Skeletal muscle cell (primary cell): ENCODE measurements around the gene HIVEP2.

ENCODE experiments used
- DNase-seq: peaks from one replicate; pipeline ENCODE4 v3.0.0-alpha.2; 2010; ENCODE audit warnings: low read depth
- H3K4me3 ChIP-seq: 2 replicates; pipeline ENCODE4 v1.5.1; 2011; ENCODE audit warnings: low read depth, mild to moderate bottlenecking, control low read depth, low read length, moderate library complexity

HIVEP2 gene

DNA sequence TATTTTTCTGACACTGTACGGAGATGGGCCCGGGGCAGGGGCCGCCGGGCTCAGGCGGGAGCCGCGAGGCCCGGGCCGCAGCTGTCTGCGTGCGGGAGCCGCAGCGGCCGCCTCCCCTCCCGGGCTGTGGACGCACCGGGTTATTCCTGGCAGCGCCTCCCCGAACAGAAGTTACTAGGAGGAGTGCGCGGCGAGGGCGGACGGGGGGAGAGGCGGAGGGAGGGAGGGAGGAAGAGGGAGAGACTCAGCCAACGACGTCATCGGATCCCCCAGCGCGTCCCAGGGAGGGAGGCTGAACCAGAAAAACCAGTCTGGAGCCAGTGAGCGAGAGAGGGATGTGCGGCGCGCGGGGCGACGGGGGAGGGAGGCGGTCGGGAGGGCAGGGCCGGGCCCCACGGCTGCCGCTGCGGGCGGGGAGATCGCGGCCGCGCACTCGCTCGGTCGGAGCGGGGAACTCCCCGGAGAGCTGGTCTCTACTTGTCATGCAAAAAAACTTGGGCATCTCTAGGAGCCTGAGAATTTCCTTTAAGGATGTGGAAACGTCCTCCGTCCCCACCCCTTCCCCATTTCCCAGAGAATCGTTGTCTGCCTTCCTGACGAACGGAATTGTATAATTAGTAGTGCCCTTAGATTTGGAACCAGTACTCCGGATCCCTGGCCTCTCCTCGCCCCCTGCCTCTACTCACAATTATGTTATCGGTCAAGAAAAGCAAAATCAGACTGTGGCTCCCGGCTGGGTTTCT lies 1.4 kb upstream of the HIVEP2 start:
- DNase-seq = peak; percentile 98

DNA sequence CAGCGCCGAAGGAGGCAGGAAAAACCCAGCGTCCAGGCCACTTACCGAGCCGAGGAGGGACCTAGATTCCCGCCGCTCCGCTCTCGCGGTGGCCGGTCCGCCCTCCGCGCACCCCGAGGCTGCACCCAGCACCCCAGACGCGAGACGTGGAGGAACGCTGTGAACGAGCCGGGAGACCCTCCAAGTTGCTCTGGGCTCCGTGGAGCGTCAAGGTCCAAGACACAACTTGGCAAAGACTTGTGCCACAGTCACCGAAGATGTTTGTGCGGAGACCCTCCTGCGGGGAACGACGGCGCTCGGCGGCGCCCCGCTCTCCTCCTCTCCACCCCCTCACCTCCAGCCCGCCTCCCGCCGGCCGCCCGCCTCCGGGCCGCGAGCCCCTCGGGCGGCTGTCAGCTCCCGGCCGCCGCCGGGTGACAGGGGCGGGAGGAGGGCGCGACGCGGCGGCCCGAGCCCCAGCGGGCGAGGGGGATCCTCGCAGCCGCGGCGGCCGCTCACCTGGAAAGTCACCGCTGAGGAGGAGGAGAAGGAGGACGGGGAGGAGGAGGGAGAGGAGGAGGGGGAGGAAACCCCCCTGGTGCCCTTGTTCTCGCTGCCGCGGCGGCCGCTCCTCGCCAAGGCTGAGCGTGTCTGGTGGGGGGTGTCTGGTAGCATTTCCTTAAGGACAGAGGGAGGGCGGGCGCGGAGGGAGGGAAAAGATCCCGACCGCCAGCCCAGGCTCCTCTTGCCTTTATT lies 637 bp upstream of the HIVEP2 start:
- H3K4me3 ChIP-seq = peak overlapping the region; percentile 92
- DNase-seq = no peak

More for the DNA sequence above, 1.4 kb upstream of the HIVEP2 start:
- peak overlapping the region; percentile 92 for H3K4me3 ChIP-seq

DNA sequence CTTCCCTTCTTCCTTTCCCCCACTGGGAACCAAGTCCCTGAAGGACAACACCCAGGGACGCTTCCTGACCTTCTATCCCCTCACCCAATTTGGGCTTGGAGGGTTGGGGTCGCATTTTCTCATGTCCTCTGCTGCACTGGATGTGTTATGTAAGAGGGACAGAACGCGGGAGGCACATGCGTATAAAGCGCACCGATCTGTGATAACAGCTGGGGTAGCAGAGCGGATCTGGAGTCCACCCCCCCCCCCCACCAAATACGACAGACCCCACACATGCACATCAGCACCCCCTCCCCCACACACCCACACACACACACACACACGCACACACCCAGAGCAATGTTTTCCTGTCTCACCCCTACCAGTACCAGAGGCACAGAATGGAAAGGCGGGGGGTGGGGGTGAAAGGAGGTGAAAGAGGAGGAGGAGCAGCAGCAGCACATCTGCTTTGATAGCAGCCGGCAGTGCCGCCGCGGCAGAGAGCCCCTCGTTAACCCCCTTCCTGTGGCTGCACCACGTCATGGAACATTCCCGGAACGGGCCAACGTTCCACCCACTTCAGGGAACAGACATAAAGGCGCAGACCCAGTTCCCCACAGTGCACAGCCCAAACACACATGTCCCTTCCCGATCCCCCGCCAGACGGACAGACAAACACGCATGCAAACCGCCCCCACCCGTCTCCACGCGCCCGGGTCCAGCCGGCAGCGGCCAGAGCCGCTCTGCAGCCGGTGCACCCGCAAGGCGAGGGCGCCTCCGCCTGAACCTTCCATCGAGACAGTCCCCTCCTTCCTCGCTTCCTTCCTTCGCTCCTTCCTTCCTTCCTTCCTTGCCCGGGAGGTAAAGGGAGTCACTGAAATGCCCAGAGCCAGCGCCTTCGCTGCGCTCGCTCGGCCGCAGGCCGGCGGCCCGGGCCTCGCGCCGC lies 590 bp downstream of the HIVEP2 start:
- DNase-seq = peak; percentile 87

DNA sequence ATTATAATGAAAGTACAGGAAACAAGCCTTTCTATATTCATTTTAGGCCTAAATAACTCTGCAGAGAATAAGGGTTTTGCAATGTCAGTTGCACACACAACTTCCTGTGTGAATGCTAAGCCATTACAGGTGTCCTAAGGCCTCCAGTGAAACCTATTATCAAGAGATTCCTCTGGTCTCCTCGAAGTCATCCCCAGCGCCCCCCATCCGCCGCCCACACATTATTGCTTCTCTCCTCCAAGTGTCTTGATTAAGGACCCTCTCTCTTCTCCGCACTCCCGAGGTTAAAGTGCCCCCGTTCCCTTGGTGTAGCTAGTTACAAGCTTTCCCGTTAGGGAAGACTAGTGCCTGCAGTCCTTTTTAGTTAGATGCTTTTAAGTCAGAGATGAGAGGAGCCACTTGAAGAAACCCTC lies 1.3 kb downstream of the HIVEP2 start:
- peak overlapping the region; percentile 92 for H3K4me3 ChIP-seq
- DNase-seq = no peak

More for the DNA sequence above, 590 bp downstream of the HIVEP2 start:
- peak overlapping the region; percentile 92 for H3K4me3 ChIP-seq

DNA sequence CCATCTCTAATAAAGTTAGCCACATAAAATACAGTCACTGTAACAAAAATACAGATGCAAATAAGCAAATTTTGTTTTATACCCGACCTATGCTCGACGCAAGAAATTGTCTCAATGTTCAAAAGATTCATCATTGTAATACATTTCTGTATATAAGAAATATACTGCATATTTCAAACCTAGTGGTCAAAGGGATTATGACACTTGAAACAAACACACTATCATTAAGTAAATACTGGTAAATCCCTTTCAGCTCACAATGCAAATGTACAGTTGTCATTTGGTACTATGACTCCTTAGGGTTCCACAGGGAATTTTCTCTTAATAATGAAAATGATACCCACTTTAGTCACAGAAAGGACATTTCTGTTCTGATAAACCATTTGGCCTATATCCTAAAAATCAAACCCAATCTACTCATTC lies 2.2 kb downstream of the HIVEP2 start:
- DNase-seq = no peak
- no peak overlapping the region for H3K4me3 ChIP-seq

DNA sequence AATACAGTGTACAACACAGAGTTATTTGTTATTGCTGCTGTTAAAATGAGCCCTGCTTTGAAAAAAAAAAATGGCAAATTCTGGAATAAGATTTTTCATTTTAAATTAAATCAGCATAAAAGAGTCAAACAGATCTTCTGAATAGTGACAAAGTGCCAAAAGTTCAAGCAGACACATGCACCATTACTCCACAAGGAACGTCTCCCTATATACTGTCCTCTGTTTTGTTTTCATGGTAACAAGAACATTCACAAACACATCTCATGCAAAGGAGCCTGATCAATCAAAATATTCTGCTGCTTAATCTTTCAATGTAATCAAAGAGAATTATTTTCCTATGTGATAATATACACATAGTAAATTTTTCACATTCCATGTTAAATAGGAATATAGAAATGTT lies 2.7 kb downstream of the HIVEP2 start:
- DNase-seq = no peak
- no peak overlapping the region for H3K4me3 ChIP-seq

DNA sequence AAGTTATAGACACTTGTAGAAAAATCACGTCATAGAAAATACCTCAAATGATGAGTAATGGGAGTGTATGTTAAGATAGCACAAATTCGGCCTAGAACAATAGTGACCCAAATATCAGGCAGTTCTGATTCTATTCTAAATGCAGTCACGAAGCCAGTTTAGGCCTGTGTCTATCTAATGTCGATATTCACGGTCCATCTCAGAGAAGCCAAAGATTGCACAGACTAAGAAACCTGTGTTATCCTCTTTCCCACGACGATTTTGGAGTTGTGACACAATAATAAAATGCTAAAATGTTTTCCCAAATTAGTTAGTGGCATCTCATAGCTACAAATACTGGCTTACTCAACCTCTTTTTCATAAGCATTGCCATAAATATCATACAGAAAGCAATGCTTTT lies 4.0 kb downstream of the HIVEP2 start:
- H3K4me3 ChIP-seq = no peak overlapping the region
- no peak for DNase-seq

DNA sequence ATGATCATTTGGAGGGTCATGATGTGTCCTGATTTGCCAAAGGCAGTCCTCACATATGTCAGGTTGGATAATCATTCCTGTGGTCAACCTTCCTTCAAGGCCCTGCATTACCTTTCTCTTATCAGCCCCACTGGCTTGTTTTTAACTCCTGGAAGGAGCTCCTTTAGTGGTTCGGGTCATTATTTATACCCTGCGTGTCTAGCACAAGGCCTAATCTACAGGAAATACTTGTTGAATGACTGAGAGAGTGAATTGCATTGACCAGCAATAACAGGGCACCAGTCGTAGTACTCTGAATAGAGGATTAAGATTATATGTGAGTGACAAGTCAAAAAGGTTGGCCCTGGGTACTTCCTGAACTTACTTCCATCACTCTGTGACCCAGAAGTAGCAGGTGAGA lies 4.5 kb downstream of the HIVEP2 start:
- no peak overlapping the region for H3K4me3 ChIP-seq
- no peak for DNase-seq

DNA sequence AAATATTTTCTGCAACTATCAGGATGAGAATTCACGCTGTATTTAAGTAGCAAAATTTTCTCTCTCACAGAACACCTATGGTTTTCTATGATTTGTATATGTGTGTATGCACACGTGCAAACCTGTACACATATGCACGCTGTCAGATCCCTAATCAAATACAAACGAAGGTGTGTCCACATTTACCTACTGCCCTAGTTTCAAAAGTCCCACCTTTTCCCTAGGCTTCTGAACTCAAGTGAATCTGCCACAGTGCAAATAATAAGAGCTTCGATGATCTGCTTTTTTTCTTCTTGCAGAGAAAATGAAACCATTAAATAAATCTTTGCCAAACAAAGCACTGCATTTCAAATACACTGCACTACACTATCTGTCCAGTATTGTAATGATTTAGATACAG lies 6.5 kb downstream of the HIVEP2 start:
- H3K4me3 ChIP-seq = no peak overlapping the region
- DNase-seq = no peak

DNA sequence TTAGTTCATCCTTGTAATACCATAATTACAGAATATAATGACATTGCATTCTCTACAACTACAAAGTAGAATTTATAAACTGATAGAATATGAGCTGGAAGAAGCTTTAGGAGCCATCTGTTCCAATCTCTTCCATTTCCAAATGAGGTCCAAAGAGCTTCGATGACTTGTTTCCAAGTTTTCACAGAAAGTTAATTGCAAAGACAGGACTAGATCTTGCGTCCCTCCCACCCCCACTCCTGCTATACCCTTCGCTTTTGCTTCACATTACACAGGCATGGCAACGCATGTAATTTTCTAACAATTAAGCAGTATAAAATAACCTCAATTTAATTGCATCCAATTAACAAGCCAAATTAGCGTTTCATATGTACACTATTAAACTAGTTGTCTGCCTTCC lies 7.0 kb downstream of the HIVEP2 start:
- H3K4me3 ChIP-seq = no peak overlapping the region
- no peak for DNase-seq

DNA sequence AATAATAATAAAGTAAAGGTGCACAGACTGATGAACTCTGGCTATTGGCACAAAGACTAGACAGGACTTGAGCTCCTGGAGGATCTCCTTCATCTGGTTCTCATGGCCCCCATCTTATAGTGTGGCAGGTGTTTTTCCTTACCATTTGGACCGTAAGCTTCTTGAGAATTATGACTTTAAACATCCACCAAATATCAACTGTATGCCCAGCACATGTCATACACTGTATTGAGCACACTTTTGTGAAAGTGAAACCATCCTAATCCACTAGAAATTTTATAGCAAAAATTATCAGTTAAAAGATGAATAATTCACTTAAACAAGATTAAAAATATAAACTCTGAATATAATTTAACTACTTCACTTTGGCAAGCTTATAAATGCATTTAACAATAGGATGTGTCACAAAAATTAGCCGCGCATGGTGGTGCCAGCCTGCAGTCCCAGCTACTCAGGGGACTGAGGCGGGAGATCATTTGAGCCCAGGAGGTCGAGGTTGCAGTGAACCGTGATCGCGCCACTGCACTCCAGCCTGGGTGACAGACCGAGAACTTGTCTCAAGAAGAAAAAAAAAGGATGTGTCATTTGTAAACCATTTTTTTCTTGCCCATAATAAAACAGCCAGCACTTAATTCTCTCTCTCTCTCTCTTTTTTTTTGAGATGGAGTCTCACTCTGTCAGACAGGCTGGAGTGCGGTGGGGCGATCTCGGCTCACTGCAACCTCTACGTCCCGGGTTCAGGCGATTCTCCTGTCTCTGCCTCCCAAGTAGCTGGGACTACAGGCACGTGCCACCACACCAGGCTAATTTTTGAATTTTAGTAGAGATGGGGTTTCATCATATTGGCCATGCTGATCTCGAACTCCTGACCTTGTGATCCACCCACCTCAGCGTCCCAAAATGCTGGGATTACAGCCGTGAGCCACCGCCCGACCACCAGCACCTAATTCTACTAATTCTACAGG lies 9.1 kb downstream of the HIVEP2 start:
- DNase-seq = no peak
- H3K4me3 ChIP-seq = no peak overlapping the region

DNA sequence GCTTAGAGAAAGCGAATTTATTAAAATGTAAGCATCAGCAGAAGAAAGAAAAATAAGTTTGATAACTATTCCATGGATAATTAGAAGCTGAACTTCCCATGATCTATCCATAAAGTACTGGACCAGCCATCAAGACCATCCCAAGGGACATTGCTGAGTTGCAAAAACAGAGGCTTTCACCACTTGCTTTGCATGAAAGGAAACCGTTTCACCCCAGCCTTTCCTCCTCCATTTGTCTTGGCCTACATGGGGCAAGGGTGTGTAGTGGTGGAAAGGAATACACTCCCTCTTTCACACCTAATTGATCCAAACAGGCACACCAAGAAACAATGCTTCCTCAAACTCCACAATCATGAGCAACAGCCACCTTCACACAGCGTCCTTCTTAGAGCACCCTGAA lies 10.4 kb downstream of the HIVEP2 start:
- no peak overlapping the region for H3K4me3 ChIP-seq
- DNase-seq = no peak

DNA sequence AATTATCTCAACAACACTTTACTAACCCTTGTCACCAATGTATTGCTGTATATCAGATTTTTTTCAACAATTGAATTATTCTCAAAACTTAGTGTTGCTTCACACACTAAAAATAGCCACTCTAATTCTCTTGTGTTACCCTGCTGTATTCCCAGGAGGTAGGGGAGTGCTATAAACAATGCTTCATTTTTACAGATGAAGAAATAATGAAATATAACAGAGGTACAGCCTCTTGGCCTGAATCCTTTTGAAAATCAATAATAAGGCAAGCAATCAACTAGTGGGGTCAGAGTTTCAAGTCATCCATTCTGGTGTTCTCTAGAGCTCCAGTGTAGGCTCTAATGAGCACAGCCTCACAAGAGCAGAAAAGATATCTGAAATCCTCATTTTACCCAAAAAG lies 10.9 kb downstream of the HIVEP2 start:
- DNase-seq = no peak

DNA sequence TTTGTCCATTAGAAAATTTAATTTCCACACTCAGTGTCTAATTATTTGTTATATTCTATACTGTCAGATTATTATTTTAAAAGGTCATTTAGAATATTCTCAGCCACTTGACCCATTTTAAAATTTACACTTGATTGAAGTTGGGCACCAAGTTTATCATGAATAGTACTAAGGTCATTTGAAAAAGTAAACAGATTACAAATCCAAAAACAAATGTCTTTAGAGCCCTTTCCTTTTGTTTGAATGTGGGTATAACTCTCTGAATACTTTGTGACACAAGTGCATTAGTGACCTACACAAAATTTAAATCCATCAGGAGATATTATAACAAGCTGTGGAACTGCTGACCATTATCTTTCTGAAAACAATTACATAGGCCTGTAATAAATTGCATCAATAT lies 11.3 kb downstream of the HIVEP2 start:
- no peak for DNase-seq
- no peak overlapping the region for H3K4me3 ChIP-seq

More for the DNA sequence above, 10.9 kb downstream of the HIVEP2 start:
- no peak overlapping the region for H3K4me3 ChIP-seq

DNA sequence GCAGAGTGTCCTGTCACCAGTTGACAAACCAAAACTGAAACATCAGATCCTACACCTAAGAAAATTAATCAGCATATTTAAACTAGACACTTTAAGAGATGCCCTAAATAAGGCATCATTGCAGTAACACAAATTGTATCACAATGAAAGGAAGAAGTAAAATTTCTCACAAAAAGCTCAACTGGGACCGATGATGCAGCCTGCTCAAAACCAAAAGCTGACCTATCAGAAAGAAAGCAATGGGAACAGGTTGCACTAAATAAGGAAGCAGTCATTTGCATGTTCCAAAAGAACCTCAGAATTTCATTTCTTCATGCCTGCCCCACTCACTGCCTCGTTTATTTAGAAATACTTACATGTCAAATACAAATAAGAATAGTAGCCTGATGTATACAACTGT lies 12.1 kb downstream of the HIVEP2 start:
- no peak overlapping the region for H3K4me3 ChIP-seq
- no peak for DNase-seq

DNA sequence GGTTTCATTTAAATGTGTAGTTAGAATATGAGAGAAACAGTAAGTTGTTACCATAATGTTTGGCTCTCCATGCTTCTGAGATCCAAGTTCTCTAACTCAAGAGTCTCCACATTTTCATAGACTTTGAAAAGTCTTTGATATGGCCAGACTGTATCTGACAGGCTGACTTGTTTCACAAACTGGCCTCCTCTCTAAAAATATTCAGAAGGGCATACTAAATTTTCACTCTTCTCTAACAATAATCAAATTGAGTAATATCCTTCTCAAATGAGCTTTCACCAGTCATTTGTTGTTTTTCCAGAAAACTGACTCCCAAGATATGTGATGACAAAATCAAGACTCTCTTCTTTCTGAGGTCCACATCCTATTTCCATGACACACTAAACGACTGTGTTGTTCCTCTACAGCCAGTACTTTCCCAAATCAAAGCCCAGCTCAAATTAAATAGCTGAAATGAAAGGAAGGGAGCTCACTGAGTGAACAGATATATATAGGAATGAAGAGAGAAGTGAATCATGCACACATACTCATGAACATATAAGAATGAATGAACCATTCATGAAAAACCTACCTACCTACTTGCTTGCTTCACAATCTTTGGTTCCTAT lies 15.1 kb downstream of the HIVEP2 start:
- H3K4me3 ChIP-seq = no peak overlapping the region
- no peak for DNase-seq

DNA sequence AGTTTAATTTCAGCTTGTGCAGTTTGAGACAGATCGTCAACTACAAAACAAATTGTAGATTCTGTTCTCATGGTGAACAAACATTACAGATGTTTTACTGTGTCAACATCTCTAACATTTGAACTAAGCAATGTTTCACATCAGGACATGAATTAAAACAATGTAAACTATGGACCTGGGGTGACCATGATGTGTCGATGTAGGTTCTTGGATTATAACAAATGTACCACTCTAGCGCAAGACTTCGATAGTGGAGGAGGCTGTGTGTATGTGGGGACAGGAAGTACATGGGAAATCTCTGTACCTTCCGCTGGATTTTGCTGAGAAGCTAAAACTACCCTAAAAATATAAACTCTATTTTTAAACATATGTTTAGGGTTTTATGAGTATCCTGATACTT lies 17.1 kb downstream of the HIVEP2 start:
- H3K4me3 ChIP-seq = no peak overlapping the region
- DNase-seq = no peak

DNA sequence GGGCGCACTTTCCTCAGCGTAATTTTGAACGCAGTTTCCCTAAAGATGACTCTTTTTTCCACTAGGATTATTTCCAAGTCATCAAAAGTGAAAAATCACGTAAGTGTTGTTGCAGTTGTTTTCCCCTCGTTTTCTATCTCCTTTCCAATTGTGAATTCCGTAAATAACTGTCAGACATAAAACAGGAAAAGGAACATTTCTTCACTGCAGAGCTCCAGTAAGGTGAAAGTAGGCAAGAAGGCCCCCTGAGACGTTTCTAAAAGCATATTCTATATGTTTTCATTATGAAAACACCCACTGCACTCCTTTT lies 17.8 kb downstream of the HIVEP2 start:
- no peak for DNase-seq
- peak overlapping the region; percentile 58 for H3K4me3 ChIP-seq
